GM23338 (cell line): ENCODE measurements around the gene C1QTNF7. TPM values are rescaled to one million over a fixed set of nuclear protein-coding genes. Genes with fewer than 3 reads are reported as not detected.

Source experiments
- polyA plus RNA-seq: library from polyadenylated mRNA; unstranded; fragments of >200 nt; fragmentation: Nextera tagmentation; extraction: Ambion mirVana; gene quantifications from 2 replicates; pipeline ENCODE4 v1.2.1, GENCODE V29; 2016
- small RNA-seq: library from RNA; depleted of rRNA; stranded (forward); fragments of <200 nt; gene quantifications from one replicate; pipeline ENCODE3, GENCODE V24; 2014; ENCODE audit warnings: low replicate concordance
- total RNA-seq: library from RNA; depleted of rRNA; stranded (reverse); fragments of >200 nt; shearing (Covaris generic); gene quantifications from 2 replicates; pipeline ENCODE4 v1.2.3, GENCODE V29; 2014; rRNA removed

C1QTNF7 gene
- total and polyA plus RNA-seq, 2 experiments from 2014 or later = not detected

Small RNA genes lying within 50 kb of the gene (small RNA-seq; reads per million reads assigned to genes)
- gene AC007016.1 = not detected

Other genes with a start within 250 kb of the C1QTNF7 start
- gene CC2D2A, start 41.8 kb downstream of the C1QTNF7 start, total RNA-seq = 9.4 and 15.8 TPM in 2 replicates
- 11.1 and 13.9 TPM in 2 replicates for gene CC2D2A, start 41.8 kb downstream of the C1QTNF7 start, polyA plus RNA-seq
- gene FBXL5, start 227.3 kb downstream of the C1QTNF7 start, total RNA-seq = 74.7 and 81.9 TPM in 2 replicates
- gene FBXL5, start 227.3 kb downstream of the C1QTNF7 start, polyA plus RNA-seq = 55.7 and 58.7 TPM in 2 replicates